HL-60/S4 (cell line): ENCODE data around the gene VPS37B.

Experiments used
- in situ Hi-C: fragments of 300-500 bp; cut with MboI; formaldehyde crosslinking; loops from 2 replicates; pipeline ENCODE4 v1.14.3; 2022; ENCODE audit warnings: low sequenced_read_pairs

VPS37B gene

DNA sequence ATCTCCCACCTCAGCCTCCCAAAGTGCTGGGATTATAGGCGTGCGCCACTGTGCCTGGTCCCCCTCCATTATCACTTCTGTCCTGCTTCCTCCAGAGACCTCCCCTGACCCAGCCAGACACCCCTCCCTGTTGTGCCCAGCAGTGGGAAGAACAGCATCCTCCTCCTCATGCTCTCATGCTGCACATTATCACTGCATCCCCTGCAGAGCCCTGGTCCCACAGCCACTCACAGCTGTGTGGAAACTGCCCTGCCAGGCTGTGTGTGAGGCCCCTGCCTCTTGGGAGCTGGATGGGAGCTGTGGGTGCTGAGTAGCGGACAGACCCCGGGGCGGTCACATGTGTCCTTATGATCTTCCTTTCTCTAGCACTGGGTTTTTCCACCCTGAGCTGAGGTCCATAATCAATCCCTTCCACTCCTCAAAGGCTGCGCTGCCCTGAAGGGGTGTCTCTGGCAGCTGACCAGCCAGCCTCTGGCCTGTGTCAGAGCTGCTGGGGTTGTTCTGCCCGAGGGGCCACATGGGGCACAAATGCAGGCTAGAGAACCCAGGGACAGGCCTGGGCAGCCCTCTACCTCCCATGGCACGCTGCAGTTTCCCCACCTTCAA is 51.5 kb downstream of the VPS37B start:
- in situ Hi-C loops, result no loop called here

DNA sequence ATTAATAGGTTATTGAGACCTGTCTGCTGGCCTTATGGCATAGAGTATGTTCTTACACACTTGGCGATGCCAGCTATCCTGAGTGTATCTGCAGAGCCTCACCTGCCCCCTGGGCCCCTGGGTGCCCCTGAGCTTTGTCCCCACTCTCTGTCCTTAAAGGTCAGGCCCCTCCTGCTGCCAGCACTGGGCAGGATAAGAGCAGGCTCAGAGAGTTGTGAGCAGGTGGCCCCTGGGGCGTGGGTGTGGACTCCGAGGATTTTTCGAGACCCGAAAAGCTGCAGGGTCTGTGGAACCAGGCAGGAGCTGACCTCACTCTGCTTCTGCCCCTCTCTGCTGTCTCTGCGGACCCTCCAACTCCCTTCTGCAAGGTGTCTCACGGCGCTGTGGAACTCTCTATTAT is 52.5 kb downstream of the VPS37B start:
- in situ Hi-C loops, result no loop called here

DNA sequence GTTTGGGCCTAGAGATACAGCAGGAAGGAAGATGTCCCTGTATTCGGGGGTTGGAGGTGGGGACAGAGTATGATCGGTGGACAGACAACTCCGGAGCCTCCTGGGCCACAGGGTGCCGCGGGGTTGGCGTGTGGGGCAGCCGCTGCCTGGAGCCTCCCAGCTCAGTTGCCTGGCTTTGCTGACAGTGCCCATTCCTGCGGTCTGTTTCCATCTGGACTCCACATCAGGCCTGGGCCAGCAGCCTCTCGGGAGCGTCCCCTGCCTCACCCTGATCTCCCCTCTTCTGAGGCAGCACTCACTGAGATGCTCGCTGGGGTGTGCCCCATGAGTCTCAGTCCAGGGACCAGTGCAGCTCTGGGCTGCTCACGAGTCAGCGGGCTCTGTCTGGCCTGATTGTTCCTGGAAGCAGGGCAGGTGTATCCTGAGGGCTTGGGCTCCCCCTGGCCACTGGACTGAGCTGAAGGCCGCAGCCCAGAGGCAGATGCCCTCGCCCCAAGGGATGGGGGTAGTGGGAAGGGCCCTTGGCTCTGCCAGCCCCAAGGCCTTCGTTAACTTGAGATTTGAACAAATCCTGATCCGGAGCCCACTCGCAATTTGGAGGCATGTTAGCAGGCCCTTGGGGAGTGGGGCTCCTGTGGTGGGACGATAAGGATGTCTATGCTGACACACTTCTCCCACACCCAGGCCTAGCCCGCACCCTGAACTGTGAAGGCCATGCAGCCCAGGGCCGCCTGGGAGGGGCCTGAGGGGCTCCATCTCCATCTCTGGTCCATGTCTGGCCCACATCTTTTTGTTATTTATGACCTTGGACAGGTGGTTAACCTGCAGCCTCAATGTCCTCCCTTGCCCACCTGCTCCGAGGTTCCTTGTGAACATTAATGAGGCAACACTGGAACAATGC is 53.2 kb downstream of the VPS37B start:
- in situ Hi-C loops, result no loop called here

DNA sequence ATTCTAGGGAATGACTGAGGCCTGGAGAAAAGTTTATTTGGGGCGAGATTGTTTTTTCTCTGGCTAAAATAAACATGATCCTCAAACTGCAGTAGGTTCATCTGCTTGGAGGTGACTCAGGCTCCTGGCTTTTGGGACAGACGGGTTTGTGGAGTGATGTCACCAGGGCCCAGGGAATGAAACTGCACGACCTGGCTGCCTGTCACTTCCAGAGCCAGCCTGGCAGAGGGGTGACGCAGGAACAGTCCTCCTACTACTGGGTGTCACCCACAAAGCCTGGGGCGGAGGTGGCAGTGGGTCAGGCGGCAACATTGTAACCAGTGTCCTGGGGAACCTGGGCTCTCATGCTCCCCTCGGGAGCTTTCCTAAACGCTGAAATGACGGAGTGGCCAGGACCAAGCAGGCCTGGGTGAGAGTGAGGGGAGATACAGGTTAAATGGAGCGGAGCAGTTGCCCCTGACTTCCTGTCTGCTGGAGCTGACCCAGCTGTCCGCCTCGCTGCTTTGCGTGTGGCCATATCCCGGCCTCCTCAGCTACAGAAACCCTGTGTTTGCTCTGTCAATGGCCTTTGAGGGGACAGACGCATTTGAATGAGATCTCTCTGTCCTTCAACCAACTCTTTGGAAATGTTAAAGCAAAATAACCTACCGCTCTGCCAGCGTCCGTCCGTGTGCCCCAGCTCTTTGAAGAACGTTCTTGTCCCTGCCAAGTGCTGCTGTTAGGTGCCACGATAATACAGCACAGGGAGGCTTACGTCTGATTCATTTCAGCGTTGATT is 54.2 kb downstream of the VPS37B start:
- in situ Hi-C loops, result no loop called here

- in situ Hi-C loops, result no loop called here
These were observed 55.1 kb downstream of the VPS37B start for GRCh38 chr12:122840580-122841513.

DNA sequence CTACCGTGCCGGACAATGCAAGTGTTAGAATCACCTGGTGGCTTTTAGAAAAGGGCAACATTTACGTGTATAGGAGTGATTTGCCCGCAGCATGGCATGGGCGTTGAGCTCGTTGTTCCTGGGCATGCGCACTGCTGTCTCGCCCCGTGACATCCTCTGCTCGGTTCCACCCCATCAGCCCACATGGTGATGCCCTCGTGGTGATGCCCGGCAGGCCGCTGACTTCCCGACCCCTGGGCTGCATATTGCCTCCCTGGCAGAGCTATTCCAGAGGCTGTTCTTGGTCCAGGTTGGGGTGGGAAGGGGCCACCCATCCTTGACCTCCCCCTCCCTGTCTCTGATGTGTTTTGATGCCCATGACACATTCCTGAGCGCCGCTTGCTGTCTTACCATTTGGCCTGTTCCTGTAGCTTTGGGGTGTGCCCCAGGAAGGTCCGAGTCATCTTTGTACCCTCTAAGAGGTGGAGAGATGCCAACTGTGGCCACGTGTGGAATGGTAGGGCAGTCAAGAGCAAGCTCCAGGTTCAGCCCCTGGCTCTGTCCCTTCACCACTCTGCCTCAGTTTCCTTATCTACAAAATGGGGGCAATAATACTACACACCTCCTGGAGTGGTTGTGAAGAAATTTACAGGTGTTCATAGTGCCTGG is 55.9 kb downstream of the VPS37B start:
- in situ Hi-C loops, result no loop called here

- in situ Hi-C loops, result no loop called here
These were observed 57.1 kb downstream of the VPS37B start for GRCh38 chr12:122838841-122839240.

GRCh38 chr12:122837306-122838265 is 58.3 kb downstream of the VPS37B start:
- in situ Hi-C loops, result no loop called here

GRCh38 chr12:122836027-122836921 is 59.6 kb downstream of the VPS37B start:
- in situ Hi-C loops, result no loop called here

DNA sequence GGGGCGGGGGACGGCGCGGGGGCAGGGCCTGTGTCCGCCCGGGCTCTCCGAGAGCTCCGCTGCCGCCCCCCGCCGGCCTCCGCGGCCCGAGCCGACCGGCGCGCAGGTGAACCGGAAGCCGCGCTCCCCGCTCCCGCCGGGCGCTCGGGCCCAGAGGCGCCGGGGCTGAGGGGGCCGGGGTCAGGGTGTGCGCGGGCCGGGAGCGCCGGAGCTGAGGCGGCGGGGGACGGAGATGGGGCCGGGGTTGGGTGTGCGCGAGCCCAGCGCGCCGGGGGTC is 60.2 kb downstream of the VPS37B start:
- in situ Hi-C loops, result no loop called here

DNA sequence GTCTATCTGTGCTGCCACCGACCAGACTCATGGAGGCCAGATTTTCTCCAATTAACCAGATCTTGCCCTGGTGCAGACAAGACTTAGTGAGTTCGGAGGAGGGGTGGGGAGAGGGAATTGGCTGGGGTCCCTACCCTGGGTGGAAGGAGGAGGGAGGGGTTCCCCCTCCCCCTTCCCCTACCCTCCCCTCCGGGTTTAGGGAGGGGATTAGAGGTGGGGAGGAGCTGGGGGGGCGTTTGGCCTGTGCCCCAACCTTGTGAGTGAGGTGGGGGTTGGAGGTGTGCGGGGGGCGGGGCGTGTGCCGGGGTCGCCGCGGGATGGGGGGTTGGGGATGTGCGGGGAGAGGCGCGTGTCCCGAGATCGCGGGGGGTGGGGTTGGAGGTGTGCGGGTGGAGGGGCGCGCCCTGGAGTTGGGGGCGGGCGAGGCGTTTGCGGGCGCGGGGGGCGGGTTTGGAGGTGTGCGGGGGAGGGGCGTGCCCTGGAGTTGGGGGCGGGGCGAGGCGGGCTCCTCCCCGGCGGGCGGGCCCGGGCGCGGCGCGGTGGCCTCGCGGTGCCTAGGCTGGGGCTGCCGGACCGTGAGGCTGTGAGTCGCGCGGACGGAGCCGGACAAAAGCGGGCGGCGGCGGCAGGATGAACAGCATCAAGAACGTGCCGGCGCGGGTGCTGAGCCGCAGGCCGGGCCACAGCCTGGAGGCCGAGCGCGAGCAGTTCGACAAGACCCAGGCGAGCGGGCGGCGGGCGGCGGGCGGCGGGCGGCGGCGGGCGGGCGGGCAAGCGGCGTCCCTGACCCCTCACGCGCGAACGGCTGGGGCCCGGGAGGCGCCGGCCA is 60.8 kb downstream of the VPS37B start, which contains the start of gene HIP1R:
Gene HIP1R, plus strand, starts transcription at position 537 of the 829 bp plus-strand sequence. Its CDS starts 94 bp downstream, at position 631.
- in situ Hi-C loops, result no loop called here

- in situ Hi-C loops, result no loop called here
These were observed 61.6 kb downstream of the VPS37B start for GRCh38 chr12:122834104-122834920.

- in situ Hi-C loops, result no loop called here
These were observed 65.3 kb downstream of the VPS37B start for GRCh38 chr12:122830517-122831214.

DNA sequence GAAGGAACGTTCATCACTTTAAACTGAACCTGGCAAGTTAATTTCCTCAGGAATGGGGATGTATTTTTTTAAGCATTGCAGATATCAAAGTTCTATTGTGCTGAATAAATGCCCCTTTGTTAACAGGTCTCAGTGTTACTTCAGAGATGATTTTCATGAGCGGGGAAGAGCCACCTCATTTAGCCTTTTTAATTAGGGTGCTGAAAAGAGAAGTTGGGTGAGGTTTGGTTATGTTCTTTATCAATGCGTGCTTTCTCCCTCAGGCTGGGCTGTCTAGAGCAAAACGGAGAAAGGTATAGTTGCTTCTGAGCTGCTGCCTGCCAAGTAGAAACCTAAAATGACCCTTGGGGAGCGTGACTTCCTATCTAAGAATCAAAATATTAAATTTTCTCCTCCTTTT is 68.7 kb downstream of the VPS37B start:
- in situ Hi-C loops, result no loop called here
